Natural killer cell (primary cell): Measurements from ENCODE around the gene TUBB4A. TPM values are rescaled to one million over a fixed set of nuclear protein-coding genes. Genes with fewer than 3 reads are reported as not detected.
"Not testable (repeated sequence)": the region's sequence is repeated elsewhere in the genome, so short reads cannot be mapped to it uniquely, and the experiment has no call there.

Experiments
- ATAC-seq, 3 donors: fragments of 150-1000 bp in 2 of 3; fragments of 200-7000 bp in 1 of 3; cut with Tn5 transposase; 1 replicate in 1 of 3; 2 replicates in 2 of 3; pipeline ENCODE4 v1.10.0; 2021; ENCODE audit warnings: mild to moderate bottlenecking in 2 of 3, moderate library complexity in 2 of 3
- DNase-seq, 2 donors: peaks; one replicate each; pipeline versions ENCODE4 v3.0.0 to v3.0.0-alpha.2; 2013 to 2021; ENCODE audit warnings: mixed read lengths in 1 of 2
- H3K27ac ChIP-seq: one replicate; pipeline ENCODE4 v1.5.1; 2013; ENCODE audit warnings: mild to moderate bottlenecking, low read length
- H3K27me3 ChIP-seq: one replicate; pipeline ENCODE4 v1.6.1; 2013; ENCODE audit warnings: low read length; ENCODE audit not compliant: control insufficient read depth, insufficient read depth
- H3K36me3 ChIP-seq: one replicate; pipeline ENCODE4 v1.6.1; 2013; ENCODE audit warnings: low read length; ENCODE audit not compliant: control insufficient read depth, insufficient read depth
- H3K4me1 ChIP-seq: one replicate; pipeline ENCODE4 v1.6.1; 2013; ENCODE audit warnings: low read length; ENCODE audit not compliant: control insufficient read depth, insufficient read depth
- H3K4me3 ChIP-seq: one replicate; pipeline ENCODE4 v1.5.1; 2013; ENCODE audit warnings: low read length
- H3K9me3 ChIP-seq: one replicate; pipeline ENCODE4 v1.6.1; 2013; ENCODE audit warnings: low read length; ENCODE audit not compliant: control insufficient read depth, insufficient read depth
- H3K27ac Mint-ChIP-seq, 2 donors: one replicate each; pipeline ENCODE4 v1.8.0; 2022; ENCODE audit warnings: mild to moderate bottlenecking in 2 of 2, mixed read lengths in 2 of 2, moderate library complexity in 1 of 2
- H3K27me3 Mint-ChIP-seq, 2 donors: one replicate each; pipeline ENCODE4 v1.8.0; 2022; ENCODE audit warnings: low read depth in 2 of 2, mixed read lengths in 2 of 2
- H3K36me3 Mint-ChIP-seq: one replicate; pipeline ENCODE4 v1.8.0; 2022; ENCODE audit warnings: mixed read lengths
- H3K4me1 Mint-ChIP-seq, 2 donors: one replicate each; pipeline ENCODE4 v1.8.0; 2022; ENCODE audit warnings: mixed read lengths in 2 of 2
- H3K4me3 Mint-ChIP-seq: one replicate; pipeline ENCODE4 v1.8.0; 2022; ENCODE audit warnings: mild to moderate bottlenecking, moderate library complexity, mixed read lengths
- H3K9me3 Mint-ChIP-seq, 2 donors: one replicate each; pipeline ENCODE4 v1.8.0; 2022; ENCODE audit warnings: mixed read lengths in 2 of 2
- CTCF ChIP-seq: fragments of 200-600 bp; IDR thresholded peaks from one replicate; pipeline ENCODE4 v1.8.0; 2022; ENCODE audit warnings: antibody characterized with exemption
- WGBS: methylation state at CpG from one replicate; pipeline ENCODE4 v1.1.7; 2013; ENCODE audit warnings: missing lambda C conversion rate; ENCODE audit not compliant: insufficient coverage; 5-methylcytosine and 5-hydroxymethylcytosine counted together
- intact Hi-C: fragments of 100-400 bp; cut with micrococcal nuclease; formaldehyde crosslinking; loops from one replicate; pipeline ENCODE4 v1.14.2; 2022
- total RNA-seq, 4 donors: library from RNA; stranded (reverse); fragments of 120-200 nt in 1 of 4; gene quantifications; one replicate each; pipeline versions ENCODE4 v1.2.3 to v1.2.4, GENCODE V29; 2013 to 2022

Gene TUBB4A
- 1 to 10 TPM in 2 of 3 donors, under 1 TPM in 1; 0.40 to 2.6 (median 1.8) TPM for total RNA-seq
- 0.59 TPM for total RNA-seq (2013)

- peaks cover 0 to 16% of the 10 kb centered on the region in 2 donors for H3K4me1 Mint-ChIP-seq
- H3K36me3 ChIP-seq, result no peaks in the 10 kb centered on the region
- DNase-seq (peak in 1 of 2 donors; percentile 53), ATAC-seq (peak in 2 of 3 donors; percentile 38 to 52)
- H3K9me3 ChIP-seq, result no peaks in the 10 kb centered on the region
- peak within 1 kb of the TSS; percentile 78 for H3K4me3 Mint-ChIP-seq
- H3K27me3 ChIP-seq, result peaks cover 16% of the 10 kb centered on the region
- no peak within 1 kb of the TSS for H3K27ac ChIP-seq
- TF ChIP-seq CTCF, result no peak
- no peak within 1 kb of the TSS for H3K27ac Mint-ChIP-seq
- peak within 1 kb of the TSS; percentile 31 for H3K4me3 ChIP-seq
- intact Hi-C loops, result no loop called here
- no peaks in the 10 kb centered on the region for H3K9me3 Mint-ChIP-seq
- peaks cover 21% of the 10 kb centered on the region for H3K4me1 ChIP-seq
- H3K27me3 Mint-ChIP-seq, result peaks cover 0 to 30% of the 10 kb centered on the region in 2 donors
- H3K36me3 Mint-ChIP-seq, result no peaks in the 10 kb centered on the region
- WGBS, result 2% methylated on average over 70 of the region's 71 CpGs
These were observed at the start of gene TUBB4A for GRCh38 chr19:6501740-6502648. TSS of gene TUBB4A (minus strand) at chr19:6502309. CDS start at chr19:6502212, 97 bp downstream.

- no peak overlapping the region for H3K4me3 Mint-ChIP-seq
- no peak for ATAC-seq
- no peaks in the 10 kb centered on the region for H3K9me3 Mint-ChIP-seq
- 96% methylated on average over 3 of the region's 3 CpGs for WGBS
- H3K4me1 Mint-ChIP-seq, result peaks cover 0 to 6% of the 10 kb centered on the region in 2 donors
- H3K27ac Mint-ChIP-seq, result no peak overlapping the region
- H3K4me3 ChIP-seq, result no peak overlapping the region
- no peaks in the 10 kb centered on the region for H3K36me3 ChIP-seq
- DNase-seq, result no peak
- intact Hi-C loops, result no loop called here
- no peak overlapping the region for H3K27ac ChIP-seq
- TF ChIP-seq CTCF, result no peak
- H3K36me3 Mint-ChIP-seq, result no peaks in the 10 kb centered on the region
- H3K4me1 ChIP-seq, result peaks cover 15% of the 10 kb centered on the region
- no peaks in the 10 kb centered on the region for H3K27me3 Mint-ChIP-seq
- H3K9me3 ChIP-seq, result no peaks in the 10 kb centered on the region
- H3K27me3 ChIP-seq, result no peaks in the 10 kb centered on the region
These were observed 49.0 kb upstream of the TUBB4A start for GRCh38 chr19:6551091-6551490.

- DNase-seq, H3K27me3 Mint-ChIP-seq, H3K36me3 Mint-ChIP-seq, H3K27me3 ChIP-seq, H3K27ac ChIP-seq, H3K4me3 ChIP-seq, H3K36me3 ChIP-seq, H3K27ac Mint-ChIP-seq, intact Hi-C loops, H3K9me3 Mint-ChIP-seq, ATAC-seq, H3K9me3 ChIP-seq, H3K4me1 Mint-ChIP-seq, H3K4me3 Mint-ChIP-seq: not testable (repeated sequence)
- 95% methylated on average over 6 of the region's 6 CpGs for WGBS
- H3K4me1 ChIP-seq, result peaks cover 15% of the 10 kb centered on the region
These were observed 48.6 kb upstream of the TUBB4A start for GRCh38 chr19:6550679-6551078.

GRCh38 chr19:6543866-6544347 lies 41.8 kb upstream of the TUBB4A start:
- peaks cover 0 to 6% of the 10 kb centered on the region in 2 donors for H3K4me1 Mint-ChIP-seq
- H3K27me3 ChIP-seq, result no peaks in the 10 kb centered on the region
- H3K36me3 ChIP-seq, result no peaks in the 10 kb centered on the region
- H3K4me3 Mint-ChIP-seq, result peak overlapping the region; percentile 17
- H3K27ac ChIP-seq, result no peak overlapping the region
- peaks cover 5% of the 10 kb centered on the region for H3K4me1 ChIP-seq
- no peak for TF ChIP-seq CTCF
- no peaks in the 10 kb centered on the region for H3K9me3 Mint-ChIP-seq
- H3K4me3 ChIP-seq, result no peak overlapping the region
- H3K9me3 ChIP-seq, result no peaks in the 10 kb centered on the region
- intact Hi-C loops, result no loop called here
- DNase-seq (peak in 1 of 2 donors; percentile 56), ATAC-seq (peak; percentile 26 to 75 (median 39))
- no peaks in the 10 kb centered on the region for H3K36me3 Mint-ChIP-seq
- 52% methylated on average over 11 of the region's 11 CpGs for WGBS
- peak overlapping the region in 1 of 2 donors; percentile 26 for H3K27ac Mint-ChIP-seq
- no peaks in the 10 kb centered on the region for H3K27me3 Mint-ChIP-seq
